K562 (cell line): ENCODE measurements around the gene ZNF441. TPM values are rescaled to one million over a fixed set of nuclear protein-coding genes. Genes with fewer than 3 reads are reported as not detected.
A peak's percentile ranks its signal among the peaks of the same experiment; 100 is the strongest.

Experiments used
- BRD9 ChIP-seq: fragments of 450-650 bp; IDR thresholded peaks from 2 replicates; pipeline ENCODE4 v1.6.1; 2018; ENCODE audit warnings: low read depth; ENCODE audit not compliant: partially characterized antibody
- CC2D1A ChIP-seq: fragments of 450-650 bp; IDR thresholded peaks from 2 replicates; pipeline ENCODE4 v1.6.1; 2017; ENCODE audit warnings: mild to moderate bottlenecking
- CHD7 ChIP-seq: fragments of 200-600 bp; sonication (generic); IDR thresholded peaks from one replicate; pipeline ENCODE4 v1.6.1; 2012; ENCODE audit warnings: mild to moderate bottlenecking, low read depth, low read length, inconsistent platforms
- FOXP1 ChIP-seq: sonication (generic); formaldehyde crosslinking; IDR thresholded peaks from 2 replicates; pipeline ENCODE4 v1.8.0; 2022; ENCODE audit warnings: mild to moderate bottlenecking, missing genetic modification reagents
- MCM5 ChIP-seq: fragments of 450-650 bp; IDR thresholded peaks from 2 replicates; pipeline ENCODE4 v1.6.1; 2016; ENCODE audit warnings: low read depth
- MTA1 ChIP-seq: fragments of 450-650 bp; IDR thresholded peaks from 2 replicates; pipeline ENCODE4 v1.6.1; 2017; ENCODE audit warnings: borderline replicate concordance
- polyA plus RNA-seq, 8 experiments: library from polyadenylated mRNA; depleted of rRNA in 4 of 8; stranded (reverse) in 5 of 8; unstranded in 3 of 8; fragments of >200 nt; fragmentation: Nextera tagmentation in 2 of 8; fragmentation: Illumina TruSeq in 1 of 8; extraction: Ambion mirVana in 2 of 8; extraction: Trizol in 1 of 8; gene quantifications; 2 replicates each; pipeline versions ENCODE4 v1.2.1 to v1.2.3, GENCODE V29; 2011 to 2014; ENCODE audit warnings: inconsistent platforms in 1 of 8, missing spikeins in 1 of 8
- total RNA-seq, 7 experiments: library from RNA; depleted of rRNA in 6 of 7; stranded (reverse); fragments of >200 nt in 6 of 7; fragmentation: Illumina TruSeq in 2 of 7; extraction: Trizol in 2 of 7; gene quantifications; 2 replicates each; pipeline versions ENCODE4 v1.2.1 to v1.2.3, GENCODE V29; 2011 to 2021; ENCODE audit warnings: low replicate concordance in 1 of 7

Gene ZNF441
- total and polyA plus RNA-seq, 9 of the 15 experiments (the other 6 are each of a cell fraction or from before 2014, with no cell fraction given), result 1.9 to 14.0 (median 7.8) TPM

GRCh38 chr19:11766597-11767591 is at the start of gene ZNF441 (continued):
- TF ChIP-seq CHD7 (no peak), MTA1 (peak; percentile 13; the same call in 1 of the 2 replicates), FOXP1 (CRISPR knock-in tag) (peak; percentile 57; the same call in 1 of the 2 replicates), CC2D1A (0 out of 2 replicates have a peak, but pooled peaks have one; percentile 53), MCM5 (no peak), BRD9 (no peak)
